ENCODE data around the gene DHCR7.

DHCR7 gene

GRCh38 chr11:71476926-71477640 lies 28.9 kb upstream of the DHCR7 start:
- Histone ChIP-seq H3K79me2 (ENCODE audit: control insufficient read depth, low read length) (no peaks in the 10 kb centered on the region), H3K4me3 (ENCODE audit: low read length) (no peak overlapping the region), H3F3A (ENCODE audit: control insufficient read depth, insufficient read depth) (no peaks in the 10 kb centered on the region), H3K4me1 (ENCODE audit: control insufficient read depth, low read length) (no peaks in the 10 kb centered on the region), H3K27ac (ENCODE audit: low read depth, low read length) (no peak overlapping the region), H4K20me1 (ENCODE audit: control insufficient read depth, insufficient read depth, low read depth, low read length) (no peaks in the 10 kb centered on the region), H3K27me3 (ENCODE audit: control insufficient read depth, low read length) (no peaks in the 10 kb centered on the region), H3K9me3 (ENCODE audit: control insufficient read depth, insufficient read depth, low read length) (no peaks in the 10 kb centered on the region), H3K9me2 (replicated peaks; ENCODE audit: control insufficient read depth, low read length) (no peaks in the 10 kb centered on the region), H3K36me3 (ENCODE audit: control insufficient read depth, low read length) (peaks cover 71% of the 10 kb centered on the region), H3K4me2 (ENCODE audit: low read length) (no peak overlapping the region)
- TF ChIP-seq EZH2phosphoT487 (IDR thresholded peaks at IDR 0.05; ENCODE audit: borderline replicate concordance, low read length) (no peak), CTCF (IDR thresholded peaks at IDR 0.05; ENCODE audit: low read depth, low read length, poor library complexity, severe bottlenecking) (no peak)

GRCh38 chr11:71476031-71476430 lies 27.8 kb upstream of the DHCR7 start:
- no peaks in the 10 kb centered on the region for H3F3A ChIP-seq (ENCODE audit: control insufficient read depth, insufficient read depth)
- no peak overlapping the region for H3K4me3 ChIP-seq (ENCODE audit: low read length)
- peaks cover 64% of the 10 kb centered on the region for H3K36me3 ChIP-seq (ENCODE audit: control insufficient read depth, low read length)
- no peaks in the 10 kb centered on the region for H3K9me3 ChIP-seq (ENCODE audit: control insufficient read depth, insufficient read depth, low read length)
- H3K4me2 ChIP-seq (ENCODE audit: low read length): no peak overlapping the region
- H3K27ac ChIP-seq (ENCODE audit: low read depth, low read length): no peak overlapping the region
- TF ChIP-seq CTCF (IDR thresholded peaks at IDR 0.05; ENCODE audit: low read depth, low read length, poor library complexity, severe bottlenecking): no peak
- no peak for TF ChIP-seq EZH2phosphoT487 (IDR thresholded peaks at IDR 0.05; ENCODE audit: borderline replicate concordance, low read length)
- H3K79me2 ChIP-seq (ENCODE audit: control insufficient read depth, low read length): no peaks in the 10 kb centered on the region
- H3K27me3 ChIP-seq (ENCODE audit: control insufficient read depth, low read length): no peaks in the 10 kb centered on the region
- H3K9me2 ChIP-seq (replicated peaks; ENCODE audit: control insufficient read depth, low read length): no peaks in the 10 kb centered on the region
- no peaks in the 10 kb centered on the region for H4K20me1 ChIP-seq (ENCODE audit: control insufficient read depth, insufficient read depth, low read depth, low read length)
- H3K4me1 ChIP-seq (ENCODE audit: control insufficient read depth, low read length): no peaks in the 10 kb centered on the region

GRCh38 chr11:71474771-71475483 lies 26.7 kb upstream of the DHCR7 start:
- Histone ChIP-seq H3K4me2 (ENCODE audit: low read length) (no peak overlapping the region), H3K4me1 (ENCODE audit: control insufficient read depth, low read length) (no peaks in the 10 kb centered on the region), H3K9me3 (ENCODE audit: control insufficient read depth, insufficient read depth, low read length) (no peaks in the 10 kb centered on the region), H3K4me3 (ENCODE audit: low read length) (no peak overlapping the region), H3K36me3 (ENCODE audit: control insufficient read depth, low read length) (peaks cover 58% of the 10 kb centered on the region), H3K27me3 (ENCODE audit: control insufficient read depth, low read length) (no peaks in the 10 kb centered on the region), H3K27ac (ENCODE audit: low read depth, low read length) (no peak overlapping the region), H4K20me1 (ENCODE audit: control insufficient read depth, insufficient read depth, low read depth, low read length) (no peaks in the 10 kb centered on the region), H3F3A (ENCODE audit: control insufficient read depth, insufficient read depth) (no peaks in the 10 kb centered on the region), H3K9me2 (replicated peaks; ENCODE audit: control insufficient read depth, low read length) (no peaks in the 10 kb centered on the region), H3K79me2 (ENCODE audit: control insufficient read depth, low read length) (no peaks in the 10 kb centered on the region)
- TF ChIP-seq EZH2phosphoT487 (IDR thresholded peaks at IDR 0.05; ENCODE audit: borderline replicate concordance, low read length) (no peak), CTCF (IDR thresholded peaks at IDR 0.05; ENCODE audit: low read depth, low read length, poor library complexity, severe bottlenecking) (no peak)
